Adrenal gland (tissue), 12 donors: ENCODE measurements around the gene ARHGAP33. TPM values are rescaled to one million over a fixed set of nuclear protein-coding genes. Genes with fewer than 3 reads are reported as not detected.
"Not testable (repeated sequence)": the region's sequence is repeated elsewhere in the genome, so short reads cannot be mapped to it uniquely, and the experiment has no call there.

ENCODE experiments used
- DNase-seq, 7 donors: peaks; one replicate each; pipeline ENCODE4 v3.0.0-alpha.2; 2019 to 2020
- H3K27ac ChIP-seq, 5 donors: fragments of 200-600 bp; sonication (generic) in 4 of 5; 1 replicate in 3 of 5; 2 replicates in 2 of 5; pipeline versions ENCODE4 v1.5.1 to v1.8.0; 2016 to 2020; ENCODE audit warnings: mild to moderate bottlenecking in 1 of 5
- H3K27me3 ChIP-seq: fragments of 200-600 bp; 2 replicates; pipeline ENCODE4 v1.8.0; 2021
- H3K36me3 ChIP-seq, 2 donors: fragments of 200-600 bp; replicated peaks in 1 of 2; 1 replicate in 1 of 2; 2 replicates in 1 of 2; pipeline versions ENCODE4 v1.5.1 to v1.8.0; 2018 to 2022
- H3K4me1 ChIP-seq, 2 donors: fragments of 200-600 bp; replicated peaks in 1 of 2; 1 replicate in 1 of 2; 2 replicates in 1 of 2; pipeline versions ENCODE4 v1.5.1 to v1.8.0; 2018 to 2021
- H3K4me3 ChIP-seq, 4 donors: fragments of 200-600 bp; sonication (generic) in 3 of 4; one replicate each; pipeline ENCODE4 v1.5.1; 2016 to 2018
- H3K9me3 ChIP-seq, 3 donors: fragments of 200-600 bp; sonication (generic) in 1 of 3; replicated peaks in 1 of 3; 1 replicate in 2 of 3; 2 replicates in 1 of 3; pipeline versions ENCODE4 v1.5.1 to v1.8.0; 2016 to 2021
- POLR2A ChIP-seq, 2 donors: fragments of 450-650 bp; IDR thresholded peaks; one replicate each; pipeline ENCODE4 v1.6.1; 2017; ENCODE audit warnings: antibody characterized with exemption in 2 of 2, mild to moderate bottlenecking in 2 of 2, moderate library complexity in 1 of 2
- WGBS, 4 donors: extraction: QIAGEN DNeasy Blood & Tissue Kit in 2 of 4; methylation state at CpG; one replicate each; pipeline versions ENCODE4 v1.1.5 to v1.1.7; 2013 to 2017; 5-methylcytosine and 5-hydroxymethylcytosine counted together
- intact Hi-C, 2 donors: fragments of 100-400 bp; cut with DNase I; formaldehyde crosslinking; loops; one replicate each; pipeline versions ENCODE4 v1.14.1 to v1.15.0; 2022 to 2023
- polyA plus RNA-seq, 3 donors: library from polyadenylated mRNA; stranded (reverse); fragments of 200-250 nt in 2 of 3; fragments of 350-450 nt in 1 of 3; fragmentation: Illumina TruSeq in 1 of 3; extraction: RNeasy Lipid Tissue Mini Kit (QIAGEN cat#74804) in 1 of 3; gene quantifications; one replicate each; pipeline ENCODE4 v1.2.3, GENCODE V29; 2013 to 2014
- total RNA-seq, 9 donors: library from RNA; depleted of rRNA in 4 of 9; stranded (reverse); fragments of >200 nt in 4 of 9; fragments of 120-200 nt in 1 of 9; fragmentation: NEBNext Ultra II Directional in 1 of 9; extraction: Animal tissue kit (Norgen Biotek cat#: 25700) in 1 of 9; gene quantifications; one replicate each; pipeline versions ENCODE4 v1.1.0 to v1.2.4, GENCODE V29; 2013 to 2023
- TF ChIP-seq, protein P1 (sequence below), 6 experiments: fragments of 450-650 bp in 4 of 6; fragments of 200-600 bp in 2 of 6; sonication (generic) in 1 of 6; IDR thresholded peaks; 1 replicate in 5 of 6; 2 replicates in 1 of 6; pipeline versions ENCODE4 v1.5.1 to v1.8.0; 2016 to 2021; ENCODE audit warnings: antibody characterized with exemption in 6 of 6, mild to moderate bottlenecking in 2 of 6, moderate library complexity in 1 of 6
- donor health status: healthy with polysubstance abuse.
- donor health status: Bipolar disorder and iron deficiency.
- donor health status: DM: yes; HTN: yes; CAD: no.
- donor health status: DM: no; HTN: no; CAD: no.
- donor health status: DM: no; HTN: no; CAD: no.
- donor health status: DM: yes; HTN: yes; CAD: no.

Gene ARHGAP33
- total and polyA plus RNA-seq, 12 donors = 0.54 to 90.3 (median 5.5) TPM

DNA sequence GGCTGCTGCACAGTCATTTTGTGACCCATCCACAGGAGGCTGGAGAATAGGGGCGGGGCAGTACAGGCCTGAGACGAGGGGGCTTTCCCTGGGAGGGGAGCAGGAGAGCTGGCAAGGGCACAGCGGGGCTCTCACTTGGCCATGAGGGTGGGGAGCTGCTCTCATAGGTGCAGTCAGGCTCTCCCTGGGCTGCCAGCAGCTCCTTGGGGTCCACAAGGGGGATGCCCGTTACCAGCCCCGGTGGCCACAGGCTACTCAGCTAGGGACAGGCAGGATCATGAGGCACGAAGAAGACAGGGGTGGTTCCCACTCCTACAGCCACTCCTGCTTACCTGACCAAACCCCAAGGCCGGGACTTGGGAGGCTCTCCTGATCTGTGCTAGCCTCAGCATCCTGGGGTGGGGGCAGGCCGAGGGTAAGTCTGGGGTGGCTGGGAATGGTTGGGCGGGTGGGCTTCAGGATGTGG, 16.5 kb downstream of the ARHGAP33 start:
- WGBS, 4 donors = 83 to 92% (median 89%) methylated on average over 5 to 9 of the region's 9 CpGs
- DNase-seq = no peak
- H3K27ac ChIP-seq = no peak overlapping the region
- no peak for TF ChIP-seq POLR2A (IDR thresholded peaks at IDR 0.05)
- TF ChIP-seq, protein P1, sequence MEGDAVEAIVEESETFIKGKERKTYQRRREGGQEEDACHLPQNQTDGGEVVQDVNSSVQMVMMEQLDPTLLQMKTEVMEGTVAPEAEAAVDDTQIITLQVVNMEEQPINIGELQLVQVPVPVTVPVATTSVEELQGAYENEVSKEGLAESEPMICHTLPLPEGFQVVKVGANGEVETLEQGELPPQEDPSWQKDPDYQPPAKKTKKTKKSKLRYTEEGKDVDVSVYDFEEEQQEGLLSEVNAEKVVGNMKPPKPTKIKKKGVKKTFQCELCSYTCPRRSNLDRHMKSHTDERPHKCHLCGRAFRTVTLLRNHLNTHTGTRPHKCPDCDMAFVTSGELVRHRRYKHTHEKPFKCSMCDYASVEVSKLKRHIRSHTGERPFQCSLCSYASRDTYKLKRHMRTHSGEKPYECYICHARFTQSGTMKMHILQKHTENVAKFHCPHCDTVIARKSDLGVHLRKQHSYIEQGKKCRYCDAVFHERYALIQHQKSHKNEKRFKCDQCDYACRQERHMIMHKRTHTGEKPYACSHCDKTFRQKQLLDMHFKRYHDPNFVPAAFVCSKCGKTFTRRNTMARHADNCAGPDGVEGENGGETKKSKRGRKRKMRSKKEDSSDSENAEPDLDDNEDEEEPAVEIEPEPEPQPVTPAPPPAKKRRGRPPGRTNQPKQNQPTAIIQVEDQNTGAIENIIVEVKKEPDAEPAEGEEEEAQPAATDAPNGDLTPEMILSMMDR (IDR thresholded peaks at IDR 0.05) = no peak
- no peaks in the 10 kb centered on the region for H3K4me1 ChIP-seq
- H3K9me3 ChIP-seq = no peaks in the 10 kb centered on the region
- no peak overlapping the region for H3K4me3 ChIP-seq
- H3K27me3 ChIP-seq = no peaks in the 10 kb centered on the region
- no peaks in the 10 kb centered on the region for H3K36me3 ChIP-seq
- intact Hi-C loops = no loop called here

- Histone ChIP-seq H3K9me3 (no peaks in the 10 kb centered on the region), H3K36me3 (no peaks in the 10 kb centered on the region), H3K27me3 (no peaks in the 10 kb centered on the region), H3K4me1 (no peaks in the 10 kb centered on the region), H3K27ac (no peak overlapping the region), H3K4me3 (no peak overlapping the region)
- WGBS, 4 donors = 88 to 98% (median 91%) methylated on average over 12 to 15 of the region's 15 CpGs
- DNase-seq = no peak
- TF ChIP-seq, protein P1 (IDR thresholded peaks at IDR 0.05) = no peak
- no peak for TF ChIP-seq POLR2A (IDR thresholded peaks at IDR 0.05)
- intact Hi-C loops = no loop called here
These were observed 16.9 kb downstream of the ARHGAP33 start for GRCh38 chr19:35792312-35792711.

DNA sequence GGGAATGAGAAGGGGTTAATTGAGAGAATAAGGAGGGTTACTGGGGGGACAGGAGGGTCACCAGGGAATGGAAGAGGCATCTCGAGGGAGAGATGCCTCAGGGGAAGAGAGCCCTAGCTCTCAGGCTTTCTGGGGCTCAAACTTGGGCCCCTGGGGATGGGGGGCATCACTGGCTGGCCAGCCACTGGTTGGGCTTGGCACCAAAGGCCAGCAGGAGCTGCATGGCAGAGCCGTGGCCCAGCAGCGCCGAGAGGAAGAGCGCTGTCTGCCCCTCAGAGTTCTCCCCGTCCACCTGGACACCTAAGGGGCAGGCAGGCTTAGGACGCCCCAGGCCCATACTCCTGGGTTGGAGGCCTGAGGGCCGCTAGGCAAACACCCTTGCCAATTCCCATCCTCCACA, 17.5 kb downstream of the ARHGAP33 start:
- TF ChIP-seq, protein P1 (IDR thresholded peaks at IDR 0.05) = no peak
- no peak for TF ChIP-seq POLR2A (IDR thresholded peaks at IDR 0.05)
- H3K4me3 ChIP-seq = no peak overlapping the region
- no peak for DNase-seq
- no peak overlapping the region for H3K27ac ChIP-seq
- intact Hi-C loops = no loop called here
- no peaks in the 10 kb centered on the region for H3K36me3 ChIP-seq
- H3K4me1 ChIP-seq = no peaks in the 10 kb centered on the region
- H3K9me3 ChIP-seq = no peaks in the 10 kb centered on the region
- 35 to 85% (median 79%) methylated on average over 2 to 8 of the region's 8 CpGs for WGBS, 4 donors
- H3K27me3 ChIP-seq = peaks cover 3% of the 10 kb centered on the region

DNA sequence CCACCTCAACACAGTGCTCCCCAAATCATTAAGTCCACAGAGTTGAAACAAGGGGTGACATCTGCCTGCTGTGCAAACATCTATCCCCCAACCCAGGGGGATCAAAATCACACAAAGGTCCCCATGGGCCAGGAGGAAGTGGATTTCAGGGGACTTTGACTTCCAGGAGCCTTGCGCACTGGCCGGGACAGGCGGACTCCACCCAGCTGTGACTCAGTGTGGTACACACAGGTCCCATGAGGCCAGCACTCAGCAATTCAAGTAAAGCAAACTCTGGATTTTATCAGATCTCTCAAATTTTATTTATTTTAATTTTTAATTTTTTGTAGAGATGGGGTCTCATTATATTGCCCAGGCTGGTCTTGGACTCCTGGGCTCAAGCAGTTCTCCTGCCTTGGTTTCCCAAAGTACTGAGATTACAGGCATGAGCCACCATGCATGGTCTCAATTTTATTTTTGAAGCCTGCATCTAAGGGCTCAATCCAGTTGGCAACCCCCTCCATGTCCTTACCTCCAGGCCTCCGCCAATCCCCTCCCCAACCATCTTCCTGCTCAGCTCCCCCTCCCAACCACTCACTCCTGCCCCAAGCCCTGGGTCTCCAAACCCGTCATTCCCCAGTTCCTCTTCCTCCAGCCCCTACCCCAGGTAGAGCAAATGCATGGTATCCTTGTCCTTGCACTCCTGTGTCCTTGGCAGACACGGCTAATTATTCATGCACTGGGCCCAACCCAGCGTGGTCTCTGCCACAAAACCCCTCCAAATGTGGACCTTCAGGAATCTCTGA, 18.2 kb downstream of the ARHGAP33 start:
- 64 to 82% (median 75%) methylated on average over 7 of the region's 7 CpGs for WGBS, 4 donors
- Histone ChIP-seq H3K27me3 (peaks cover 8% of the 10 kb centered on the region), H3K36me3 (no peaks in the 10 kb centered on the region), H3K9me3 (no peaks in the 10 kb centered on the region), H3K4me3 (no peak overlapping the region), H3K27ac (no peak overlapping the region), H3K4me1 (no peaks in the 10 kb centered on the region)
- intact Hi-C loops = no loop called here
- no peak for TF ChIP-seq POLR2A (IDR thresholded peaks at IDR 0.05)
- TF ChIP-seq, protein P1 (IDR thresholded peaks at IDR 0.05) = no peak
- DNase-seq = no peak

DNA sequence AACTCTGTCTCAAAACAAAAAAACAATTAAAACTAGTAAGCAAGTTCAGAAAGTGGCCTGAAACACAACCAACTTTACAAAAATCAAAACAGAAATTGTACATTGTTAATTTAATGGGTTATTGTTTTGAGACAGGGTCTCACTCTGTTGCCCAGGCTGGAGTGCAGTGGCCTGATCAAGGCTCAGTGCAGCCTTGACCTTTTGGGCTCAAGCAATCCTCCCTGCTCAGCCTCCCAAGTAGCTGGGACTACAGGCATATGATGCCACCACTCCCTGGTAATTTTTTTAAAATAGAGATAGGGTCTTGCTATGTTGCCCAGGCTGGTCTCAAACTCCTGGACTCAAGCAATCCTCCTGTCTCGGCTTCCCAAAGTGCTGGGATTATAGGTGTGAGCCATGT, 20.2 kb downstream of the ARHGAP33 start:
- H3K27ac ChIP-seq, H3K36me3 ChIP-seq, DNase-seq, H3K27me3 ChIP-seq, H3K9me3 ChIP-seq, H3K4me1 ChIP-seq, H3K4me3 ChIP-seq: not testable (repeated sequence)
- 73 to 100% (median 81%) methylated on average over 1 of the region's 1 CpG for WGBS, 4 donors
- intact Hi-C loops = loop anchor here in 1 of 2 donors (5.0 kb wide), 1 partner anchor 52 kb away; no protein-coding TSS in a partner anchor
